HL-60 (cell line): Measurements from ENCODE around the gene EFNA1.
A peak's percentile ranks its signal among the peaks of the same experiment; 100 is the strongest.

Experiments
- DNase-seq, 2 experiments: peaks; one replicate each; pipeline ENCODE4 v3.0.0-alpha.2; 2010 to 2020; ENCODE audit warnings: low read depth in 1 of 2, low spot score in 1 of 2
- H3K27ac ChIP-seq: fragments of 250-450 bp; sonication (Bioruptor Pico); replicated peaks from 2 replicates; pipeline ENCODE4 v1.5.1; 2020; ENCODE audit warnings: mild to moderate bottlenecking, moderate library complexity
- H3K27me3 ChIP-seq: fragments of 250-450 bp; sonication (Bioruptor Pico); 2 replicates; pipeline ENCODE4 v1.5.1; 2021; ENCODE audit warnings: mild to moderate bottlenecking, moderate library complexity; ENCODE audit not compliant: insufficient read depth, poor library complexity, severe bottlenecking
- H3K4me3 ChIP-seq: replicated peaks from 2 replicates; pipeline ENCODE4 v1.5.1; 2011; ENCODE audit warnings: mild to moderate bottlenecking, control low read depth, low read length; ENCODE audit not compliant: insufficient read depth
- GABPA ChIP-seq: IDR thresholded peaks from 2 replicates; pipeline ENCODE4 v1.6.1; 2012; ENCODE audit warnings: low read depth
- POLR2AphosphoS5 ChIP-seq: IDR thresholded peaks from 2 replicates; pipeline ENCODE4 v1.6.1; 2012; ENCODE audit warnings: low read depth
- SPI1 ChIP-seq: IDR thresholded peaks from 2 replicates; pipeline ENCODE4 v1.6.1; 2012; ENCODE audit warnings: low read depth, mild to moderate bottlenecking, borderline replicate concordance
- TF ChIP-seq, protein P1 (sequence below): IDR thresholded peaks from one replicate; pipeline ENCODE4 v1.5.1; 2011; ENCODE audit warnings: low read length, control low read depth, inconsistent platforms; ENCODE audit not compliant: insufficient read depth
- TF ChIP-seq, protein P2 (sequence below): IDR thresholded peaks from 2 replicates; pipeline ENCODE4 v1.6.1; 2012; ENCODE audit warnings: low read depth; ENCODE audit not compliant: insufficient replicate concordance

The EFNA1 gene

DNA sequence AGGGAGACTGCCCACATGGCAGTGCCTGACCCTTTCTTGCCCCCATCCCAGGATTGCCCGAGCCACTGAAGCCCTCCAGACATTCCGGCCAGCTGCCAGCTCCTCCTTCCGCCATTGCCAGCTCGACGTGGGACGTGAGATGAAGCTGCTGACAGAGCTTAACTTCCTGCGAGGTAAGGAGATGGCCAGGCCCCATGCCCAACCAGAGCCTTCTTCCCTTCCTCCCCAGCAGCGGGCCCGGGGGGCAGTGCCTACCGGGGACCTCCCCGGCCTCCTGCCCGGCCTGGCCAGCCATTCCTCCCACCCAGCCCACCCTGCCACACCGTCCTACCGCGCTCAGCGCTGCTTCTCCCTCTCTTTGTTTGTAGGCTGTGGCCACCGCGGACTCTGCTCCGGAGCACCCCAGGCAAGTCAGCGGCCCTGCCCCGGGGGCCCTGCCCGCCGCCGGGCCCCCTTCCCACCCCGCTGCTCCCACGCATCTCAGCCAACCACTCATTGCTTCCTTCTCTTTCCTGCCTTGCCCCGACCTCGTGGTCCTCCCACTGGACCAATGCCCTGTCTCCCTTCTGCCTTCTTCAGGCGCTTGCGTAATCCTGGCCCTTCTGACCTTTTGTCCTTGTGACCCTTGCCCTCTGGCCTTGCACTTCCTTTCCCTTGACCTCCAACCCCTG, 50.9 kb downstream of the EFNA1 start:
- TF ChIP-seq POLR2AphosphoS5: no peak
- TF ChIP-seq GABPA: no peak
- TF ChIP-seq, protein P1, sequence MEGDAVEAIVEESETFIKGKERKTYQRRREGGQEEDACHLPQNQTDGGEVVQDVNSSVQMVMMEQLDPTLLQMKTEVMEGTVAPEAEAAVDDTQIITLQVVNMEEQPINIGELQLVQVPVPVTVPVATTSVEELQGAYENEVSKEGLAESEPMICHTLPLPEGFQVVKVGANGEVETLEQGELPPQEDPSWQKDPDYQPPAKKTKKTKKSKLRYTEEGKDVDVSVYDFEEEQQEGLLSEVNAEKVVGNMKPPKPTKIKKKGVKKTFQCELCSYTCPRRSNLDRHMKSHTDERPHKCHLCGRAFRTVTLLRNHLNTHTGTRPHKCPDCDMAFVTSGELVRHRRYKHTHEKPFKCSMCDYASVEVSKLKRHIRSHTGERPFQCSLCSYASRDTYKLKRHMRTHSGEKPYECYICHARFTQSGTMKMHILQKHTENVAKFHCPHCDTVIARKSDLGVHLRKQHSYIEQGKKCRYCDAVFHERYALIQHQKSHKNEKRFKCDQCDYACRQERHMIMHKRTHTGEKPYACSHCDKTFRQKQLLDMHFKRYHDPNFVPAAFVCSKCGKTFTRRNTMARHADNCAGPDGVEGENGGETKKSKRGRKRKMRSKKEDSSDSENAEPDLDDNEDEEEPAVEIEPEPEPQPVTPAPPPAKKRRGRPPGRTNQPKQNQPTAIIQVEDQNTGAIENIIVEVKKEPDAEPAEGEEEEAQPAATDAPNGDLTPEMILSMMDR: no peak
- TF ChIP-seq SPI1: no peak
- H3K4me3 ChIP-seq: peak overlapping the region; percentile 12; the same call in 1 of the 2 replicates
- H3K27me3 ChIP-seq: no peaks in the 10 kb centered on the region
- DNase-seq: no peak
- no peak overlapping the region for H3K27ac ChIP-seq

DNA sequence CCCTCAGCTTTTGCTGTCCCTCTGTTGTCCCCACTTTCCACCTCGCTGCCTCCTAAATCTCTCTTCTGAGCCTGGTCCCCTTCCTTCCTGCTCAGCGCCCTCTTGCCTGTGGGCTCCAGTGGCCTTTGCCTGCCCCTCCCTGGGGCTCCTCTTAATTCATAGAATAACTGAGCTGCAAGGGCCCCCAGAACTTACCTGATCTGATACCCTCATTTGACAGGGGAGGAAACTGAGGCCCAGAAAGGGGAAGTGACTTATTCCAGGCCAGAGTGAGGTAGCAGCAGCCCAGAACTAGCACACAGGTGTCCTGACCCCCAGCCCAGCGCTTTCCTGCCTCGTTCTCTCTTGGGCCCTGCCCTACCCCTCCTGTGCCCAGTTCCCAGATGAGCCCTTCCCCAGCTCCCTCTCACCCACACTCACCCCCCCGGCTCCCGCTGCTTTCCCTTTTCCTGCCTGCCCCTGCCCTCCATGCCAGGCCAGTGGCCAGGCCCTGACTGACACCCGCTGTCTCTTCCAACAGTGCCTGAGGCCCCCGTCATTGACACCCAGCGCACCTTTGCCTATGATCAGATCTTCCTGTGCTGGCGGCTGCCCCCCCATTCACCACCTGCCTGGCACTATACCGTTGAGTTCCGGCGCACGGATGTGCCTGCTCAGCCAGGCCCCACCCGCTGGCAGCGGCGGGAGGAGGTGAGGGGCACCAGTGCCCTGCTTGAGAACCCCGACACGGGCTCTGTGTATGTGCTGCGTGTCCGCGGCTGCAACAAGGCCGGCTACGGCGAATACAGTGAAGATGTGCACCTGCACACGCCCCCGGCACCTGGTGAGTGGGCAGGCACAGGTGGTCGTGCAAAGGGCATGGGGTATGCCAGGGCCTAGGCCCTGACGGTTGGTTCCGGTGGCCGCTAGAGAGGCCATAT, 51.7 kb downstream of the EFNA1 start:
- Histone ChIP-seq H3K4me3 (no peak overlapping the region), H3K27me3 (no peaks in the 10 kb centered on the region), H3K27ac (no peak overlapping the region)
- TF ChIP-seq, protein P2, sequence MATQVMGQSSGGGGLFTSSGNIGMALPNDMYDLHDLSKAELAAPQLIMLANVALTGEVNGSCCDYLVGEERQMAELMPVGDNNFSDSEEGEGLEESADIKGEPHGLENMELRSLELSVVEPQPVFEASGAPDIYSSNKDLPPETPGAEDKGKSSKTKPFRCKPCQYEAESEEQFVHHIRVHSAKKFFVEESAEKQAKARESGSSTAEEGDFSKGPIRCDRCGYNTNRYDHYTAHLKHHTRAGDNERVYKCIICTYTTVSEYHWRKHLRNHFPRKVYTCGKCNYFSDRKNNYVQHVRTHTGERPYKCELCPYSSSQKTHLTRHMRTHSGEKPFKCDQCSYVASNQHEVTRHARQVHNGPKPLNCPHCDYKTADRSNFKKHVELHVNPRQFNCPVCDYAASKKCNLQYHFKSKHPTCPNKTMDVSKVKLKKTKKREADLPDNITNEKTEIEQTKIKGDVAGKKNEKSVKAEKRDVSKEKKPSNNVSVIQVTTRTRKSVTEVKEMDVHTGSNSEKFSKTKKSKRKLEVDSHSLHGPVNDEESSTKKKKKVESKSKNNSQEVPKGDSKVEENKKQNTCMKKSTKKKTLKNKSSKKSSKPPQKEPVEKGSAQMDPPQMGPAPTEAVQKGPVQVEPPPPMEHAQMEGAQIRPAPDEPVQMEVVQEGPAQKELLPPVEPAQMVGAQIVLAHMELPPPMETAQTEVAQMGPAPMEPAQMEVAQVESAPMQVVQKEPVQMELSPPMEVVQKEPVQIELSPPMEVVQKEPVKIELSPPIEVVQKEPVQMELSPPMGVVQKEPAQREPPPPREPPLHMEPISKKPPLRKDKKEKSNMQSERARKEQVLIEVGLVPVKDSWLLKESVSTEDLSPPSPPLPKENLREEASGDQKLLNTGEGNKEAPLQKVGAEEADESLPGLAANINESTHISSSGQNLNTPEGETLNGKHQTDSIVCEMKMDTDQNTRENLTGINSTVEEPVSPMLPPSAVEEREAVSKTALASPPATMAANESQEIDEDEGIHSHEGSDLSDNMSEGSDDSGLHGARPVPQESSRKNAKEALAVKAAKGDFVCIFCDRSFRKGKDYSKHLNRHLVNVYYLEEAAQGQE: no peak
- TF ChIP-seq SPI1: peak; percentile 27; the same call in 1 of the 2 replicates
- no peak for TF ChIP-seq POLR2AphosphoS5
- TF ChIP-seq, protein P1: no peak
- no peak for DNase-seq

DNA sequence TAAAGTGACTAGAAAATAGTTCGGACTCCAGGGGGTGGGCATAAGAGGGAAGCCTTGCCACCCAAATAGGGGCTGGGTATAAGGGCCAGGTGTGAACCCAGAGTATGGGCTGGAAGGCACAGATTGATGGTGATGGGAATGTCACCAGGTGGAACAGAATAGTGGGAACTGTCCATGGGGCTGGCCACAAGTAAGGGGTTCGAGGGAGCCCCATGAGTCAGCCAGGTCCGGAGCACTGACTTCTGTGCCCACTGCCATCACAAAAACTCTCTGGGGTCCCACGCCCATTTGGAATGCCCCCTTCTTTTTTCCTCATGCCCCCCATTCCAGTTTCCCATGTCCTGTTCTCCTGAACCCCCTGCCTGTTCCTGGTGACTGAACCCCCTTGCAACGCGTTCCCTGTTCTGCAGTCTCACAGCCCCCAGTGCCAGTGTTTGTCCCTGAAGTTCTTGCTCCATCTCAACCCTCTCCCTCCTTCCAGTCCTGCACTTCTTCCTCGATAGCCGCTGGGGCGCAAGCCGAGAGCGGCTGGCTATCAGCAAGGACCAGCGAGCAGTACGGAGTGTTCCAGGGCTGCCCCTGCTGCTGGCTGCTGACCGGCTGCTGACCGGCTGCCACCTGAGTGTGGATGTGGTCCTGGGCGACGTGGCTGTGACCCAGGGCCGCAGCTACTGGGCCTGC, 53.8 kb downstream of the EFNA1 start:
- no peak for TF ChIP-seq GABPA
- TF ChIP-seq, protein P1: no peak
- TF ChIP-seq POLR2AphosphoS5: no peak
- TF ChIP-seq, protein P2: no peak
- TF ChIP-seq SPI1: no peak

More for the DNA sequence above, 53.8 kb downstream of the EFNA1 start:
- Histone ChIP-seq H3K27ac (no peak overlapping the region), H3K27me3 (no peaks in the 10 kb centered on the region), H3K4me3 (no peak overlapping the region)
- no peak for DNase-seq
